Stimulated activated CD4-positive, alpha-beta T cell treated with anti-CD3 and anti-CD28 coated beads, Interleukin-1b, Interleukin-23, amount 100 ng/mL, for 48 hours (primary cell): Measurements from ENCODE around the gene PTPRD.
"Not testable (repeated sequence)": the region's sequence is repeated elsewhere in the genome, so short reads cannot be mapped to it uniquely, and the experiment has no call there.

Source experiments
- DNase-seq: peaks from one replicate; pipeline ENCODE4 v3.0.0-alpha.2; 2020

The PTPRD gene

GRCh38 chr9:9560382-9561035, 1052.3 kb downstream of the PTPRD start:
- DNase-seq = no peak

- DNase-seq = no peak
Measured at GRCh38 chr9:9558907-9559306, 1053.9 kb downstream of the PTPRD start.

- DNase-seq = no peak
Measured at GRCh38 chr9:9557804-9558334, 1054.9 kb downstream of the PTPRD start.

DNA sequence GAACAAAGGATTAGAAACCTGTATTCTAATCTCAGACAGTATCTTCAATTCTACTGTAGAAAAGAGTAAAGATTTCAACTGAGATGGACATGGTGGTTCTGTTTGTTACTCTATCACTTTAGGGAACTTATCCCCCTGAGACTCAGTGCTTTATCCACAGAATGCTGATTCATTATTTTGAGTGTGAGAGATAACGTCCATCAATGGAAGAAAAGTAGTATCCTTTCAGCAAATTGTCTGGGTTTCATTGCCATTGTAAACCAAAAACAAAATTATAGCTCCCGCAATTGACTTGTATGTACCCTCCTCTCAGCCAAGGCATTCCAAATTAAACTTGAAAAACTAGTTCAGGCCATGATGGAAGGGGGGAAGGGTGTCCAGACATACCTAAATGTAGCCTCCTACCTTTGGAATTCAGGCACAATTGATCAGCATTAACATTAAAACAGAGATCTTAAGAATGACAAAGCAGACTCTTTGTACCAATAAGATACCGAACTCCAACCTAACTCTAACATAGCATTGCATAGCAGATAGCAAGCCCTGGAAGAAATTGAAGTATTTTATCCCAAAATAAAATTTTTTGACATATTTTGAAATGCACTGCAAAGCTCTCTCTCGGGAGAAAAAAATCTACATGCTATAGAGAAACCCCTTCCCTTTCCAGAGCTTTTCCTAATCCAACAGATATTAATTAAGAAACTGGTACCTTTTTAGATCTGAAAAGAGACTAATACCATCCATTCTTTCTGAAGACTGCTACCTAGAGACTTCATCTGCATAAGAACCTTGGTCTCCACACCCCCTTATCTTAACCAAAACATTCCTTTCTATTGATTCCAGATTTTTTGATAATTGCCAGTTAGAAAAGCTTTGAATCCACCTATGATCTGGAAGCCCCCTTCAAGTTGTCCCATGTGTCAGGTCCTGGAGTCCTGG, 1055.7 kb downstream of the PTPRD start:
- no peak for DNase-seq

- DNase-seq = no peak
Measured at GRCh38 chr9:9552665-9553064, 1060.1 kb downstream of the PTPRD start.

DNA sequence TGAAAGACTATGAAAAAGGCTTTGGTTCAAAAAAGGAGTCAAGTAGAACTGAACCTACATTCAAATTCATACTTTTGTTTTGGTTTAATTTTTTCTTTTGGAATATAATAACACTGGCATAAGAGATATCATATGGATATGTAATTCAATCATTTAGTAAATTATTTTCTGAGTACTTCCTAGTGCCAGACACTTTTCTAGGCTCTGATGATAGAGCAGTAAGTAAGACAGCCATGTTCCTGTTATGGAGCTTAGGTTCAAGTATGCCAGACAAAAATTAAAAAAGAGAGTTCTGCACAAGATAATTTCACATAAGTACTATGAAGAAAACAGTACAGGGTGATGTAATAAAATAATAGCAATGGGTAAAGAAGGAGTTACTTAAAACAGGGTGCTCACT, 1074.0 kb downstream of the PTPRD start:
- no peak for DNase-seq

DNA sequence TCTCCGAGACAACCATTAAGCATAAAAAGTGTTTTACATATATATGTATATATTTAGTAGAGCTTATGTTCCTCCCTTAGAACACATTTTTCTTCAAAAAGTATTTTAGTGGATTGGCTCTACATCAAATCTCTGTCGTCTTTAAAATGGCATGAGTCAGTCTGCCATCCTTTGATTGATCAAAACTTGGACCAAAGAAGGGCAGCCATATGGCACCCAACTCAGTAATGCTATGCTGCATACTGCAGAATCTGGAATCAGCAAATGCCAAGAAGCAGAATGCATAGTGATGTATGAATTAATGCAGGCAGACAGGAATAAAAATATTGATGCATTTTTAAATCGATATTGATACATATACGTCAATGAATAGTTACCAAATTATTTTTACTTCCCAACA, 1074.4 kb downstream of the PTPRD start:
- DNase-seq = no peak

DNA sequence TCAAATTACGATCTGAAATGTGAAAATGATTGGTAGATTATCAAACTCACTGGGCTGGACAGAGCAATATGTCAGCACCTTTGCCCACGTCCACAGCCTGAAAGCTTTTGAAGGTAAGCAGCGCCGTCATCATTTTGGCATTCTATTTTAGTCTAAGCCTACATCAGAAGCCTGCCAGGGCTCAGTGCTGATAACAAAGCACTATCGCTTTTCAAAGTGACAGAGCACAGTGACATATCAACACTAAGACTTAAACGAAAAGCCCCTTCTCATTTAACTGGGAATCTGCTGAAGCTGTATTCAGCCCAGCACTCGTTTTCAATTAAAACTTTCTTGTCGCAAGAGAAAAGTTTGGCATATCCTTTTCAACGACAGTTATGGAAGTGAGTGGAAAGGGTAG, 1076.3 kb downstream of the PTPRD start:
- DNase-seq = no peak

DNA sequence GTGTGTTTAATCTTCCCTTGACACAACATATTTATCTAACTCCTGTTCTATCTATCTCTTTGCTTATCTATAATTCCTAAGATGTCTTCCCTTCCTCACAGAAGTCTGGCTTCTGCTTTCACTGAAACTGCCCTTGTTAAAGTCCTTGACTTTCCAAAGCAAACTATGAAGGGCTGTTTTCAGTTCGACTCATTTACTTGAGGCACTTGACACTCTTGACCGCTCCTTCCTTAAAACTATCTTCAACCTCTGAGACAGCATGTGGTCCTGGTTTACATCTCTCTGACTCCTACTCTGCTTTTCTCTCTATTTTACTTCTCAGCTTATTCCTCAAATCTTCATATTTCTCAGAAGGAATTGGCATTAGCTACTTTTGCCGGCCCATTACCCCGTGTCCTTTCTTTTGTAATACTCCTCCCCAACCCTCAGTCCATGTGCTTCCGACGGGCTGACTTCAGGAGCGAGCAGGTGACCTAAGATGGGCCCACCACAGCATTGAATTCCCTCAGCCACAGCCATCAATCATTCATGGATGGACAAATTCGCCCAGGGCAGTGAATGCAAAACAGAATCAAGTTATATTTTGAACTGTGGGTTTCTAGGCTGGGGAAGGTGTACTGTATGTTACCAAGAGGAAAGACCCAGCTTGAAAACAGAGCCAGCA, 1089.2 kb downstream of the PTPRD start:
- DNase-seq = no peak

GRCh38 chr9:9522406-9522805, 1090.4 kb downstream of the PTPRD start:
- no peak for DNase-seq

DNA sequence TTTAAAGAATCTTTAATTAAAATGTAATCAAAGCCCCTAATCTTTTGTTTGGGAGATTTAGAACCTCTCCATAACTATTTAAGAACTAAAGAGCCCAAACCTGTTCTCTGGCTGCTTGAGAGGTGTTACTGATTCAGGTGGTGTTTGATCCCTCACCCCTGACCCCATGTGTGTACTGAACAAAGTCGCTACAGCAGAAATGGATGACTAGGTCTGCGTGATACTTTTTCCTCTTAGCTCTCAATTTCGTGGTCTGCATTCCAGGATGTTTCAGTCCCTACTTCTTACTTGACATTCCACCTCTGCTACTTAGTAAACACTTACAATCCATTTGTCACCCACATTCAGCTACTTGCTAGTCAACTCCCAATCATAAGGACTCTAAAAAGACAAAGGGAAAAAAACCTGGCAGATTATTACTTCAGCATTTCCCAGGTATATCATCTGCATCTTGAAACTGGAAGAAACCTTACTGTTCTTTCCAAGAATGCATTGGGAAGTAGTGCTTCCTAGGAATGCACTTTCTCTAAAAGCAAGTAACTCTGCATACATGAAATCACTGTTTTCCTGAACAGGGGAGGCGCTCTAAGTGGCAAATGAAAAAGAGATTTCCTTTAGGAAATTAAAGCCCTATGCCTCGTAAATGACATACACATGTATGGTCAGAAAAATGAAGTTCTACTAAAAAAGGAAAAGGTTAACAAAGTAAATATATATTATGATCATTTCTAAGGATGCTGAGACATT, 1091.6 kb downstream of the PTPRD start:
- DNase-seq = no peak

- DNase-seq = no peak
Measured at GRCh38 chr9:9504869-9505268, 1107.9 kb downstream of the PTPRD start.

DNA sequence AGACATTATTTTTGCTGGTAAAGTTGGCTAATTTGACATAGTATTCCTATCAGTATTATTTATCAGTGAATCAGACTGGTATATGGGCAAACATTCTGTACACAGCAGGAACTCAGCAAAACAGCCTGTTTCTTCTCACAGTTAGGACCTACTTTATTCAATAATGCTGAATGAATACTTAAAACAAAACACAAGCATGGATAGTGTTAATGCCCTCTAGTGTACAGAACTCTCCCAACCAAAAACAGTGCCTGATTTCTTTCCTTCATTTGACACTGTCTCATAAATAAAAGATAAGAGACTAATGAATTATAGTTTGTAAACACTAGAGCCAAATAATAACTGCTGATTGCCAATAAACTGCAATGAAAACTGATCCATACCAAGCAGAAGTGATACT, 1113.3 kb downstream of the PTPRD start:
- no peak for DNase-seq

DNA sequence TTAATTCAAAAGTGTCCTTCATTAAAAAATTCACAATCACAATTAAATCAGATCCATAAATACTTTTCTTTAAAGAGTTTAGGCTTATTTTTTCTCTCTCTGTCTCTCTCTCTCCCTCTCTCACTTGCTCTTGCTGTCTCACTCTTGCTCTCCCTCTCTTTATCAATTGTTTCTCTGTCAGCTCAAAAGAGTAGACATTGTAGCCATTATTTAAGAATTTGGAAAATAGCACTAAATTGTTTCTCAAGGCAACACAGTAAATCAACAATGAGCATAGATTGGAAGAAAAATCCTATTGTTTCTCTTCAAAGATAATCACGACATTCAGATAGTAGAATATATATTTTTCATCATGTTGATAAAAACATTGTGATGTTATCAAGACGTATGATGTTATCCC, 1114.0 kb downstream of the PTPRD start:
- no peak for DNase-seq

- DNase-seq = no peak
Measured at GRCh38 chr9:9498128-9498527, 1114.7 kb downstream of the PTPRD start.

DNA sequence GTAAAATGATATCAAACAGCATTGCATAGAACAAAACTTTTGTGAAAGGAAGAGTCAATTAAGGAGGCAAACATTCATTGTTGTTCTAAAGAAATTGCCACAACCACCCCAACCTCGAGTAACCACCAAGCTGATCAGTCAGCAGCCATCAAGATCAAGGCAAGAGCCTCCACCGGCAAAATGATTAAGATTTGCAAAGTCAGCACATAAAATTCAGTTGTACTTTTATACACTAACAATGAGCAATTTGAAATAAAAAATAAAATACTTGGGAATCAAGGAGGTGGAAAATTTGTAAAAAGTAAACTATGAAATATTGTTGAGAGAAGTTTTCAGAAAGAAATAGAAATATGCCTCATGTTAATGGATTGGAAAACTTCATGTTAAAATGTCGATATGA, 1118.5 kb downstream of the PTPRD start:
- no peak for DNase-seq

DNA sequence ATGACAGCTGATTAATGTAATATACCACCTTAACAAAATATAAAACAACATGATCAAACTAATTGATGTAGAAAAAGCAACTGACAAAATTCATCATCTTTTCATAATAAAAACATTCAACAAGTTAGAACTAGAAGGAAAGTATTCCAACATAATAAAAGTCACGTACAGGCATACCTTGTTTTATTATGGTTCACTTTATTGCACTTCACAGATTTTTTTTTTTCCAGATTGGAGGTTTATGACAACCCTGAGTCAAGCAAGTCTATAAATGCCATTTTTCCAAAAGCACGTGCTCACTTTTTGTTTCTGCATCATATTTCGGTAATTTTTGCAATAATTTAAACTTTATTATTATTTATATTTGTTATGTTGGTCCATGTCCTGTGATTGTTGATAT, 1120.3 kb downstream of the PTPRD start:
- no peak for DNase-seq

DNA sequence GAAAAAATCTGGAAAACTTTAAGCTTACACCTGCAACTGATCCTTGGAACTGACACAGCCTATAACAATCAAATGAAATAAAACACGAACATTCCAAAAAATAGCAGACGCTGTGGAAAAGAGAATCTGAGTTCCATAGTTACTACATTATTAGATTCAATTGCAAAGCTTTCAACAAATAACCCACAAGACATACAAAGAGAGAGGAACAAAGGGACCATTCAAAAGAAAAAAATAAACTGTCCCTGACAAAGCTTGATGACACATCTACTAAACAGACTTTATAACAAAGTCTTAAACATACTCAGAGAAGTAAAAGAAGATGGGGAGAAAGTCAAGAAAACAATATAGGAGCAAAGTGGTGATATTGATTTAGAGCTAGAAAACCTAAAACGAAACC, 1123.6 kb downstream of the PTPRD start:
- DNase-seq = no peak

DNA sequence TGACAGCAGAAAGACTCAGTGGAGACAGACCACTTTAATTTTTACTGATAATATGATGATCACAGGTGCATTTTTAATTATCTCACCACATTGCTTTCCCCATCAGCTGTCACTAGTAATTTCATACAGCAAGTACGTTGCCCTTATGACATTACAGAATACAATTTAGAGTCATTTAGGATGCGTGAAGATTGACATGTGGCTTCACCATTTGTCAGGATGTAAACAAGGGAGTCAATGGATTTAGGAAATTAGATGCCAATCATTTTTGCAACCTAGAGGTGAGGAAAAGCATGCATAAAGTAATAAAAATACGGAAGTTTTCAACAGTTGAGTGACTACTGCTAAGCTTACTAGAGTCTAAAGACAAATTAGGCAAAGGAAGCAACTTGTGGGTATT, 1129.6 kb downstream of the PTPRD start:
- DNase-seq = no peak

- DNase-seq = no peak
Measured at GRCh38 chr9:9478741-9479140, 1134.1 kb downstream of the PTPRD start.

- no peak for DNase-seq
Measured at GRCh38 chr9:9469271-9469670, 1143.5 kb downstream of the PTPRD start.

DNA sequence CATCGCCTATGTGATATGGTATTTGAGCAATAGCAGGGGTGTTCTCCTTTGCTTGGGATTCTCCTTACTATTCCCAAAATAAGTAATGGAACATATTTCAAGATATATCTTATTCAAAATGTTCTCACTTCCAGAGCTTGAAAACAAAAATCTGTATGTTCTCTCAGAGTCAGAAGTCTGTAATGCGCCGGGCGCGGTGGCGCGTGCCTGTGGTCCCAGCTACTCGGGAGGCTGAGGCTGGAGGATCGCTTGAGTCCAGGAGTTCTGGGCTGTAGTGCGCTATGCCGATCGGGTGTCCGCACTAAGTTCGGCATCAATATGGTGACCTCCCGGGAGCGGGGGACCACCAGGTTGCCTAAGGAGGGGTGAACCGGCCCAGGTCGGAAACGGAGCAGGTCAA, 1170.9 kb downstream of the PTPRD start:
- DNase-seq = not testable (repeated sequence)

GRCh38 chr9:9437641-9438040, 1175.2 kb downstream of the PTPRD start:
- no peak for DNase-seq
